HG03066 (cell line): ENCODE results near the gene MRPL44.

Experiments used
- ATAC-seq: cut with Tn5 transposase; IDR thresholded peaks from one replicate; pipeline ENCODE4 v1.9.1; 2021; ENCODE audit warnings: low read depth; ENCODE audit not compliant: unreplicated experiment

Gene MRPL44

DNA sequence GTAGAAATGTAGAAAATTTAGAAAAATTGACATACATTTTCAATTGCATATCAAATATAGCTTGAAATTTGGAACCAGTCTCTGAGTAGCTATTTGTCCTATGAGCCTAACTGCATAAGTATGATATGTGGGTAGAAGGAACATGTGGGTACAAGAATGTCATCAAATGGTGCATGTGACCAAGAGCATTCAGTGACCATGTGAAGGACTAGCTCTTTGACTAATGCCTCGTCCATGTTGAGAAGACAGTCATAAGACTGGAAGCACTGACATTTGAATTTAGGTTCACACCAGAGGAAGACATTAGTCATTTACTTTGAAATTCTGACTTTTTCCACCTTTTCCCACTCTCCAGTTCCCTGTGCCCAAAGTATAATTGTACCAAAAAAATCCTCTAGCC, 12.6 kb downstream of the MRPL44 start:
- no peak for ATAC-seq

DNA sequence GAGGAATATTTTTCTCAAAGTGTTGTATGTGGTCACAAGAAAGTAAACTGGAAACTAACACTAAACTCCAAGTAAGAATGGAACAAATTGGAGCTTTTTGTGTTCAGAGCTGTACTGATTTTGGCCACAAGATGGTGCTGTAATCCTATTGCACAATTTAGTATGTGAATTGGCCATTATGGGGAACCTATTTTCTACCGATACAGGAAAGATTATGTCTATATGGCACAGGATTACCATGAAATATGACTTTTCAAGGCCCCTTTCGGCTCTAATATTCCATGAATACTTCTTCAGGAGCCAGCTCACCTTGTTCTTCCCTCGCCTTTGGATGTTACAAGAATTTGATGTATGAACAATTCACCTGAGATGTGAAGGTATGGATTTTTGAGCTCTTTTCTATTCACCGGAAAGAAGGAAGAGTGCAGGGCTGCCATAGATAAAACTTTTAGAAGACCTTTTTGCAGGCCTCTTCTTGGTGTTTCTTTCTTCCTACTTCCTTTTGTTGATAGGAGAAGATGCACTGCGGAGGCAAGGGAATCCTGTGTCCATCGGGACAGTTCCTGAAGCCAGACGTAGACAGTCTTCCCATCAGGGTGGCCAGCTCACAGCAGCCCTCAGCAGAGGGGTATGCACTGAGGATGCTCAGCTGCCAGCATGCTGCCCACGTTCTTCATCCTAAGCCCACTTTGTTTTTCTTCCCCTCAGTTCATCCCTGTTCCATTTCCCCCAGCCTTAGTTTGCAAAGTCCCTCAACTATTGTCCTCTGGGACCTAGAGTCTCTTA, 13.3 kb downstream of the MRPL44 start:
- no peak for ATAC-seq

DNA sequence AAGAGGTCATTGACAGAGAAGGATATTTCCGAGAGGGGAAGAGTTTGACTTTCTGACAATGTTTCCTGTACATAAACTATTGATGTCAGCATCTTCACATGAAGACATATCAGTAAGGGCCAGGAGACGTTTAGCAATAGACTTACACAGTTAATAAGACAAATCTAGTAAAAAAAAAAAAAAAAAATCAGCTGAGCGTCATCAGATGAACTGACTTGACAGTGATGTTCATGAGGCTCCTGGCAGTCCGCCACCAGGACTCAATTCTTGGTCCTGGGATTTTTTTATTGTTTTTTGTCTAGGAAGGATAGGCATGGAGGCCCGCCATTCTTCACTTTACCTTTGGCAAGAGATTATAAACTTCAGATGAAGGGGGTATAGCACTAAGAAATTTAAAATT, 14.5 kb downstream of the MRPL44 start:
- no peak for ATAC-seq

DNA sequence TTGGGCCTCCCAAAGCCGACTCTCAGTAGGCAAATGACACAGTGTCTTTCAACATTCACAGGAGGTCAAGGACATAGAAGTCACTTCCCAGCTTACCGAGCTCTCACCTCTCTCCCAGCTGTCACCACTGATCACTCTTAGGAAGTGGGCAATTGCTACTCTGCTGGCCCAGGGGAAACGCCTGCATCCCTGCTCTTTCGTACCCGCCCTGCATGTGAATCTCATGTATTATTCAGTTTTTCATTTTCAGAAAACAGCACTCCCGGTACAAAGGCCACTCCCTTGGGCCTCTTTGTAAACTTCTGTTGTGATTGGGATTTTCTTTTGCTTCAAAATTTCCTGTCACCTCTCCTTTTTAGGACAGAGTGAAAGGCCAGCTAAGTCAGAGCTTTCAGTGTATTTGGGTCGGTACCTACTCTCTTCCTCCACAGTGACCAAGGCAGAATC, 15.4 kb downstream of the MRPL44 start:
- no peak for ATAC-seq

DNA sequence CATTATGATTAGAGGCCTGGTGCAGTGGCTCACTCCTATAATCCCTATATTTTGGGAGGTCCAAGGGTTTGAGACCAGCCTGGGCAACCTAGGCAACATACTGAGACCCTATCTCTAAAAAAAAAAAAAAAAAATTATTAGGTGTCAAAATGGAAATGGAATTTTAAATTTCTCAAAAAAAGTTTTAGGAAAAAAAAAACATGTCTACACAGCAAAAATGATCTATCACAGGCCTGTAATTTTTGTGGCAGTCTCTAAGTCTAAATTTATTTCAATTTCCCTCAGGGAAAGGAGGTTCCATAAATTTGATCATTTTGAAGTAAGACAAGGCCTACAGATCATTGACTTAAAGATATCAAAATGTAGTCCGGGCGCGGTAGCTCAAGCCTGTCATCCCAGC, 16.3 kb downstream of the MRPL44 start:
- ATAC-seq: no peak

DNA sequence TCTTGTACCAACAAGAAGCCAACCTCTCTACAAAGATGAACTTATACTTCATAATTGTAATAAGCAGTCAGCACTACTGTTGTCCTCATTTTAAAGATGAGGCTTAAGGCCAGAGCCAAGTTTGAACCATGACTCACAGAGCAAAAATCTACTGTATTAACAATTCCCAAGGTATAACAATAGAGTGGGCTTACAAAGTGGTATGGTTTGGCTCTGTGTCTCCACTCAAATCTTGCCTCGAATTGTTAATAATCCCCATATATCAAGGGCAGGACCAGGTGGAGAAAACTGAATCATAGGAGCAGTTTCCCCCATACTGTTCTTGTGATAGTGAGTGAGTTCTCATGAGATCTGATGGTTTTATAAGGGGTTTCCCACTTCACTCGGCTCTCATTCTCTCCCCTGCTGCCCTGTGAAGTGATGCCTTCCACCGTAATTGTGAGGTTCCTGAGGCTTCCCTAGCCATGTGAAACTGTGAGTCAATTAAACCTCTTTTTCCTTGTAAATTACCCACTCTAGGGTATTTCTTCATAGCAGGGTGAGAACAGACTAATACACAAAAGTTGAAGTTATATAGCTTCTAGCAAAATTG, 19.5 kb downstream of the MRPL44 start:
- ATAC-seq: no peak

DNA sequence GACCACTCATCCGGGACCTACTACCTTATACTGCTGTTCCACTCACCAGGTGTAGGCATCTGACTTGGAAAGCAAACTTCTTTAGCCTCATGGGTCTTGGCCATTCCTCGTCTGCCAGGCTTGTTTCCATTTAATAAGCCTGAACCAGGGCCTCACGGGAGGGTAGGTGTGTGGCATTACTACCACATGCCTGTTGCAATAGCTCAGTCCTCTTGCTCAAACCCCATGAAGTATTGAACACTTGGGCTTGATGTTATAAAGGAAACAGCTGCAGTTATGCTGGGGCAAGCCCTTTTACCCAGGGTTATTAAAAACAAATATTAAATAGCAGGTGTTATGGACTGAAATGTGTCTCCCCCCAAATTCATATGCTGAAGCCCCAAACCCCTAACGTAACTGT, 21.2 kb downstream of the MRPL44 start:
- ATAC-seq: no peak

DNA sequence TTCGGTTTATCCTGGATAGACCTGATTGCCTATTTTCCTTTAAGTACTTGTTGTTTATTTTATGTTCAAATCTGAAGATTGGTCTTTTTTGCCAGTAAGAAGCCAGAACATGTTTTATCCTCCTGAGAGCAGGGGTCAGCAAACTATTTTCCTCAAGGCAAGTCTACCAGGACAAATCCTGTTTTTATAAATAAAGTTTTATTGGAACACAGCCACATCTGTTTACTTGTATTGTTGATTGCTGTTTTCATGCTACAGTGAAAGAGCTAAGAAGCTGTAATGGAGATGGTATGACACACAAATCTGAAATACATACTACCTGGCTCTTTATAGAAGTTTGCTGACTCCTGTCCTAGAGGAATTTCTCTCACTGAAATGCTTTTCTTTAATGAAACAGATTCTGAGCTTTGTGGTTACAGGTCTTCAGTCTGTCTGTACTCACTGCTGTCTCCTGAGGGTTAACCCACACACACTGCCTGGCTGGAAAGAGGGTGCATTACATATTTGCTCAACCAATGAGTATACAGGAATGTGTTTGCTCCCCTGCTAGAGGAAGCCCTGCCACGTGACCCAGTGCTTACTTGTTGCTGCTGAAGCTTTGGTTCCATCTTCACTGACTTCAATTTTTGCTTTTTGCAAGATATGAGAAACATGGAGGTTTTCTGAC, 22.6 kb downstream of the MRPL44 start:
- no peak for ATAC-seq

DNA sequence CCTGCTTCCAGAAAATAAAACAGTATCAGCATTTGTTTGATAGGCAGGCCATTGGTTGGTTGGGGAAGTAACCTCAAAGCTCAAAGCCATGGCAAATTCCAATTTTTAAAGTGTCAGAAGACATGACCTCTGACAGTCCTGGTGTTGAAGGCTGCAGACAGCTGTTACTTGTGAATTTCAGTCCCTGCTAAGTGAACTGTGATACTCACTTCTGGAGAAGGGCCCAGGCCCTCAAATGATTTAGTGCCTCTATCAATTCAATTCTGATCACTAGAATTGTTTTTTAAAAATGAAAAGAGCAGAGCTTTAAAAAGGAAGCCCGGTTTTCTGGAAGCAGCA, 23.1 kb downstream of the MRPL44 start:
- ATAC-seq: no peak

DNA sequence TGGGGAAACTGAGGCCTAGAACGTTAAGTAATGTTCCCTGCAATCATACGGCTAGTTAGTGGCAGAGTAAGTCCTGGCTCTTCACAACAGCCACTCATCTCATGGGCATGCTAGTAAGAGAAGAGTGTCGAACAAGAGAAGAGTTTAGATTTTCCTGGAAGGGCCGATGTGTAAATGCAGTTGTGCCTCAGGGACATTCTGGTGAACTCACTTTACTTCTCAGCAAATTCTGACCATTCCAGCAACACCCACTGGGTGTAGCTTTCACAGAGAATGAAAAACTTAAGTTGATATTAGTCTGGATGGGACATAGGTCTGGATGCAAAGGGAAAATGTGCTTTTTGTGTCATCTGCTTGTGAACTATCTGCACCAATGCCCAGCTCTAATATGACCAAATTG, 23.5 kb downstream of the MRPL44 start:
- ATAC-seq: no peak

DNA sequence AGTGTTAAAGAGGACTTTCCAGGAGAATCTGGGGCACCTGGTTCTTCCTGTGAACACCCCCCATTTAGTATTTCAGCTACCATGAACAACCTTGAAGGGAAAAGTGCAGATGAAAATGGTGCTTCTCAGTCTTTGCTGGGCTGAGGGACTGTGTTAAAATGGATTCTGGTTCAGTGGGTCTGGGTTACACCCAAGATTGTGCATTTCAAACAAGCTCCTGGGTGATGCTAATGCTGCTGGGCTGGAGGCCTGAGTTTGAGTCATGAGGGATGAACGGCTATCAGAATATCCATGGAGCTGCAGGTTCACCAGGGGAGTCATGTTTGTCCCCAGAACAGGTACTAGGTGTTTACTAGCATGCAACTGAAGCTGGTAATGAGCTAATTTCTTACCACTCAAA, 24.0 kb downstream of the MRPL44 start:
- ATAC-seq: no peak

DNA sequence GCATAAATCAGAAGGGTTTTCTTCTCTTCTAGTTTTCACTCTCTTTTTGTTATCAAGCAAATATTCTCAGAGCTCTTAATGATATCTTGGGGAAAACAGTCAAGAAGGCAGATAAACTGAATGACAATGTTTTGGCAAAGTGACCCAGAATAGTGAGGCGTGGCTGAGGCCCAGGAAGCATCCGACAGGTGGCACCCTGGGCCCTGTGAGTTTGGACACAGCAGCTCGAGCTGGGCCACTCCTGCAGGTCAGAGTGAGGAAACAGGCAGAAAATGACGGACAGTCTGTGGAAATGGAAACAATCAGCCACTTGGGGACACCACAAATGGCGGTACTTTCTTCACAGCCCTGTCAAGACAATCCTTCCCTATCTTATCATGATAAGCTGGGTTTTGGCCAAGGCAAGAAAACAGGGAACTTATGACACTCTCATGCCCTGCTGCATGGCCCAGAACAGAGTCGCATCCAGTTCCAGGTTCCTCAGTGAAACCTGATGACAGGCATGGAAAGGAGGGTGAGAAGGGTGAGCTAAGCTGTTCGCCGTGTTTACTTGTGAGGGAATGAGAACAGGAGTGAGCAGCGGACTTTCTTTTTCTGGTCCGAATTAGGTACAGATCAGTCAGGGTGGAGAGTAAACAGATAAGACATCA, 32.1 kb downstream of the MRPL44 start:
- no peak for ATAC-seq

DNA sequence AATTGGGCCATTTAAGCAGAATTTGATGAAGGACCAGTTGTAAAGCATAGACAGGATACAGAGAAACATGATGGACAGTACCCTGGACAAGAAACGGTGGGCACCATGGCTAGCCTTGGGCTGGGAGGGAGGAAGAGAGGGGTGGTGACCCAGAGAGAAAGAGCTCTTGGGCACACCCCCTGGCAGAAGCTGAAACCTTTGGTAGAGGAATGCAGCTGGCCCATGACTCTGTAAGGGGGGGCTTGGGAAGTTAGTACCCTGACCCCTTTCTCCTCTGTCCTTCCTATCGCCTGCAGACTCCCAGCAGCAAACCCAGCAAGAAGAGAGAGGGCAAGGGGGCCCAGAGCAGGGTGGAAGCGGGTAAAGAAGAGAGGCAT, 32.6 kb downstream of the MRPL44 start:
- no peak for ATAC-seq

DNA sequence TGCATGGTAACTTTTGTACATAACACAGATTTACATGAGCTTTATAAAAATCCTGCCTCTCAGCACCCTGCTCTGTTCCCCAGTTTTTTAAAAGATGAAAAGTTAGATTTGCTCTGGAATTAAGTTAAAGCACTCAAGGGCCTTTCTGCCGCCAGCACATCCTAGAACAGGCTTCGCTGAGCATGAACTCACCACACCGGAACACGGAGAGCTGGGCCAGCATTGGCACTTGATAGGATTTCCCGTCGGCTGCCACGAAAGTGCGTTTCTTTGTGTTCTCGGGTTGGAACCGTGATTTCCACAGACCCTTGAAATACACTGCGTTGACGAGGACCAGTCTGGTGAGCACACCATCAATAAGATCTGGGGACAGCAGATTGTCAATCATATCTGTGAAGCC, 34.3 kb downstream of the MRPL44 start:
- no peak for ATAC-seq

DNA sequence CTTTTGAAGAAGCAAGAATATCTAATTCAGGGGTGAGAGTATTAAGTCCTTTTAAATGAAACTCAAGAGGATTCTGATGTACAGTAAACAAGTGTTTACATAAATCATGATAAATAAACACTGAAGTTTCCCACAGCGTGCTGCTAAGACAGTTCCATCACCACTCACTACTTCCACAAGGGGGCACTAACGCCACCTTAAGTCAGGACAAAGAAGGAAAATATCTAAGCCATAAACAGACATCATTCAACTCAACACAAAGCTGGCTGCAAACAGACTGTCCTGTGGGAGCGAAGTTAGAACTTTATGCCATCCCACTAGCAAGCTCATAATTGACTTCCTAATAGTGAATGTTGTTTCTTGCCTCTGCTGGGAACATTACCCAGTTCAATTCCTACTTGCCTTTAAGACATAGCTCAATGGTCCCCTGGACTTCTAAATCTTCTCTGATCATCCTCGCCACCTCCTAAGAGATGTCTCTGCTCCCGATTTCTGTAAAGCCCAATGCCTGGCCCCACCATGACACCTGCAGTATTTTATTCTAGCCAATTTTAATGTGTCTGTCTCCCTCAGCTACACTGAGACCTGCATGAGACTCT, 36.5 kb downstream of the MRPL44 start:
- ATAC-seq: peak; percentile 79

DNA sequence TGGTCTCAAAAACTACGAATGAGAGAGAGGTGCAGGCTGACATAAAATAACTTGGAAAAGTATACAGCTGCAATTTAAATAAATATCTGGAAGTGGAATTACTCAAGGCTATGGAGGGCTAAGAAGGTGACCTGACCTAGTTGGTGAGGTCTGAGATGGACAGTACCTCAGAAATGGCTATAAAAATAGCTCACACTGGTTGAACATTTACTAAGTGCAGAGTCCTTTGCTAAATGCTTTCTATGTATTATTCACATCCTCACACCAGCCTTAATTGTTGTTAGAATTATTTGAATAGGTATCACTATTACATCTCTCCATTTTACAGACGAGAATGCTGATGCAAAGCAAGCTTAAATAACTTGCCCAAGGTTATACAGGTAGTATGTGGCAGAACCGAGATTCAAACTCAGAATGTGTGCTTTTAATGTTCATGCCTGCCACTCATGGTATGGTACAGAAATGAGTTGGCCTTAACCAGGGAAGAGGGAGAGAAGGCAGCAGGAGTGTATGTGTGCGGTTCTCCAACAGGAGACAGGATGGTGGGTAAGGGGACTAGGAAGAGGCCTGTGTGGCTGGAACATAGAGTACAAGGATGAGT, 37.4 kb downstream of the MRPL44 start:
- no peak for ATAC-seq

DNA sequence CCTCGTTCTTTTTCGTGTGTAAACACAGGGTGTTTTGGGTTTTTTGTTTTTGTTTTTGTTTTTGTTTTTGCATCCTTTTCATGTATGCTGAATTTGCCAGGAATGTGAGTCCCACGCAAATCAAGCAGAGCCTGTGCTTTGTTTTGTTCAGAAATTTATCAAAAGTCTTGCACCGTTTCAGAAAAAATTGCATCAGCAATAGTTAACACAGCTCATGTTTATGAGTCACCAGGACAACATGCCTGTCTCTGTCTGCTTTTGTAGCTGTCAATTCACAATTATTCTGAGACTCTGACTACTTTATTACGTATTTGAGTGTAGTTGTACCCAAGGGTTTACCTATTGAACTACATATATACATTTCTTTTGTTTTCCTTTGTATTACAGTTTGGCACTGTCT, 38.3 kb downstream of the MRPL44 start:
- no peak for ATAC-seq

DNA sequence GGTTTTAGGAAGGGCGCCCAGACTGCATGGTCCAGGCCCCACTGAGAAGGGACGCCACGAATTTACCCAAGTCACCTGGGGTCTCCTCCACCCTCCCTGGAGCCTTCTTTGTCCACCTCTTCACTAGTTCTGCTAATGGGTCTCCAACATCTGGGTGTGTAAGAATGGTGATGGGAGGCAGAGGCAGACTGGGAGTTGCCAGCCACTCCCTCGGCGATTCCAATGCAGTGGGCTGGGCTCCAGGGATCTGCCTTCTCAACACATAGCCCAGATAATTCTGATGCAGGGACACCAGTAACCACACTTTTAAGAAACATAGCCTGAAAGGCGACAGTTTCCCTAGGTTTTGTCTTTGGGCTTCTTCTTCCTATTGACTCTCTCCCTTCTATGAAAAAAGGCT, 39.1 kb downstream of the MRPL44 start:
- ATAC-seq: no peak

DNA sequence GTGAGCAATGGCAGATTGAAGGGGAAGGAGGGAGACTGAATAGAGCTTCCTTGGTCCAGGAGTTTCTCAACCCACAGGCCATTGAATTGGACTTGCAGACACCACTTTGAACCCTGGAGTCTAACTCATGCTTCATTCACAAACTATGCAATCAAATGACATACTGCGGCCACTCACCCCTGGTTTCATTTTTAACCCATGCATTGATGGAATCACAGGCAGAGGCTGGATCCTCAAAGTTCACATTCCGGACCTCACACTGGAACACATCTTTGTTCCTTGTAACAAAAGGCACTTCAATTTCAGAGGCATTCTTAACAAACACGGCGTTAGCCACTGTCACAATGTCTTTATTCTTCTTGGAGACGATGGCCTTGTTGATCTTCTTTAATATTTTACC, 40.7 kb downstream of the MRPL44 start:
- no peak for ATAC-seq

DNA sequence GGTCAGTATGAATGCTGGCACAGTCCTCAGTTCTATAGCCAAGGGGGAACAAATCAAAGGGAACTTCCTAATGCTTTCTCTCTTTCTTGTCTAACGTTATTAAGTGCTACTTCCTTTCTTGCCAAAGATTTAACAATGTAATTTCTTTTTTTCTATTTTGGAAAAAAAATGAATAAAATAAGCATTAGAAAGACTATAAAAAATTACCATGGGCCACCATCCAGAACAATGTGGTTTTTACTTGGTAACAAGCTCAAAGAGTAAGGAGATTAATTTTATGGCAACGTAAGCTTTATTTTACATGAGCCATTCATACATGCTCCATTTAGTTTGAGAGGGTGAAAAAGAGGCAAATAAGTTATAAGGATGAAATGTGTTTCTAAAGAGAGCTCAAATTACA, 41.7 kb downstream of the MRPL44 start:
- ATAC-seq: no peak

DNA sequence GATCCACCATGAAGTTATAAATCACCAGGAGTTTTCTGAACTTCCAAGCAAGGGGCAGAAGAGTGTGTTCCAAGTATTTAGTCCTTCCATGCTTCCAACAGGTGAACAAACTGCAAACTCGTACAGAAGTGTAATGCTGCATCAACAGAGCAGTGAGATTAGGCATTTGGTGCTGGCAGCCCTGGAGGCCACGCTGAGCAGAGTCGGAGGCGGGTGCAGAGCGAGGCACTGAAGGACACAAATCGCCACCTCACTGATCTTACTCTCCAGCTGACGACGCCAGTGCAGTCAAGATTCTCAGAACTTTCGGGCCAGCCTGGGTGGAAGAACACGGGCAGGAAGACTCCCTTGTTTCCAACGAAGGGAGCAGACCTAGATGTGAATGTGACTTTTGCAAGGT, 42.6 kb downstream of the MRPL44 start:
- ATAC-seq: no peak
